ENCODE results near the gene C17orf58. TPM values are rescaled to one million over a fixed set of nuclear protein-coding genes. Genes with fewer than 3 reads are reported as not detected.
"Not testable (repeated sequence)": the region's sequence is repeated elsewhere in the genome, so short reads cannot be mapped to it uniquely, and the experiment has no call there.

Gene C17orf58
- total RNA-seq, result 10.0 TPM

DNA sequence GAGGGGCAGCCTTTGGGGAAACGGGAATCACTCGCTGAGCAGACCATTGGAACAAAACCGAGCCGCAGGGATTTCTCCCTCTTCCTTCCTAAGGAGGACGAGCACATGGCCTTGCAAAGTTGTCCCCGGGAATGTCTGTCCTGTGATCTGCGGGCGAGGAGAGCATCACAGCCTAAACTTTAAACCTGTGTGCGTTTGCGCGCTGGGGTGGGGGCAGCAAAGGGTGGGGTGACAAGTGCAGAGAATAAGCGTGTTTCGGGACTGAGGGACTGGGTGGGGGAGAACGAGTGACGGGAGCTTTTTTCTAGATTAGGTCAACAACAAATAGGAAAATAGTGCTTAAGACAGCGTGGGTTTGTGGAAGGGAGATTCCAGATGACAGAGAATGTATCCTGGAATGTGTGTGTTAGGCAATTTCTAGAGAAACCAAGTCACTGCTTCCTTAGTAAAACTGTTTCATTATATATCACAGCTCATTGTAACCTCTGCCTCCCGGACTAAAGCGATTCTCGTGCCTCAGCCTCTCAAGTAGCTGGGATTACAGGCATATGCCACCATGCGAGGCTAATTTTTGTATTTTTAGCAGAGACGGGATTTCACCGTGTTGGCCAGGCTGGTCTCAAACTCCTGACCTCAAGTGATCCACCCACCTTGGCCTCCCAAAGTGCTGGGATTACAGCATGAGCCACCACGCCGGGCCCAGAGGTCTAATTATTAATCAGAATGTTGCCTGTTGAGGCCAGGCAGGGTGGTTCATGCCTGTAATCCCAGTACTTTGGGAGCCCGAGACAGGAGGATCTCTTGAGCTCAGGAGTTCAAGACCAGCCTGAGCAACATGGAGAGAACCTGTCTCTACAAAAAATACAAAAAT, at the start of gene C17orf58:
TSS of gene C17orf58 (minus strand) at position 169 of the 871 bp plus-strand sequence. CDS start 271 bp downstream, outside the sequence.
- DNase-seq (ENCODE audit: low spot score), result not testable (repeated sequence)

DNA sequence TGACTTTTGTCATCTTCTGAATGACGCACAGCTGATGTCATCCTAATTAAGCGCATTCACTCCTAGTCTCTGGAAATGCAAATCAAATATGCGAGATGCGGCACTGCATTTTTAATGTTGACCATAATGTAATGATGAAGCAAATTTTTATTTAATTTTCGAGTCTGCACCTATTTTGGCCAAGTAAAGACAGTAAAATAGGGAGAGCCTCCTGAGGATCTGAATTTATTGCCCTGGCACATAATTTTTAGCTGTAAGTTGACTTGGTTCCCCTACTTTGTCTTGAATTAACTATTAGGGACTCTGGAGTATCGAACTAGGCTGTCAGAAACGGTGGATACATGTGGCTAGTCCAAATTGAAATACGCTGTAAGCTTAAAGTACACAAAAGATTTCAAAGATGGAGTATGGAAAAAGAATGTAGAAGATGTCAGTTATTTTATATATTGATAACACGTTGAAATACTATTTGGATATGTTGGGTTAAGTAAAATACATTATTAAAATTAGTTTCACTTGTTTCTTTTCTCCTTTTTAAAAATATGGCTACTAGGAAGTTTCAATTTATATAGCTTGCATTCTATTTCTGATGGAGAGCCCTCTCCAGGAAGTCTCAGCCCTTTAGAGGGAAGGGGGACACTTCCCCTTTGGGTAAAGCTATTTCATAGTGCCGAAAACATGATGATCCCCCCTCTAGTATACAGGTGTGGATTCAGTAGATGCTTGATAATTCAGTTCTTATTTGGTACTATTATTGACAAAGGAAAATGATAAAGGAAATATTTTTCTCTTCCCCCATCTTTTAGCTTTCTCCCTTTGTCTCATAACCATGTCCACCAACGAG, 40.3 kb upstream of the C17orf58 start:
- no peak for DNase-seq (ENCODE audit: low spot score)

DNA sequence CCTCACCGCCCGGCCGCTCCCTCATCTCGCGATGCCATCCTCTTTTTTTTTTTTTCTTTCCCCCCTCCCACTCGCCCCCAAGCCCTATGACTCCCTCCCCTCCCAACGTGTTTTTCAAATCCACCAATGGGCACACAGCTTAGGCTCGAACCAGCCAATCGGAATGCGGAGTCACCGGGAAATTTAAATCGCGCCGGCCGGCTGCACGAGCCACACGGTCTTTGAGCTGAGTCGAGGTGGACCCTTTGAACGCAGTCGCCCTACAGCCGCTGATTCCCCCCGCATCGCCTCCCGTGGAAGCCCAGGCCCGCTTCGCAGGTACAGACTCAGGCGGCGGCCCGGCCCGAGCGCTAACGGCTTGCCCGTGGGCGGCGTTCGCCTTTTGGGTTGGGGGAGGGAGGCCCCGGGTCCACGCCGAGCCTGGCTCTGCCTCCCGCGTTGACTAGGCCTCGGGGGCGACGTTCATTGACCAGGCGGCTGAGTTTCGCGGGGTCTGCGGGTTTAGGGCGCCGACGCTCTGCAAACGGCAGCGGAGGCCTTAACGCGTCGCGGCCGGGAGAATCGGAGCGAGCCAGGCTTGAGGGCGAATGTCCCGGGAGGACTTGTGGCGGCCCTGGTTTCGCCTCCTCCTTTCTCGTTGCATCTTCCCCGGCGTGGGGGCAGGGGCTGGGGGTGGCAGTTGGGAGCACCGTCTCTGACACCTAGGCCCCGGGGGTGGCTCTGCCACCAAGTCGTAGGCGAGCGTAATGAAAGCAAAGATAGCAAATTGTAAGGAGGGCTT, 39.4 kb upstream of the C17orf58 start, which contains the start of gene KPNA2:
TSS of gene KPNA2 (plus strand) at position 213 of the 781 bp plus-strand sequence. CDS start 1,398 bp downstream, outside the sequence.
- peak; percentile 96 for DNase-seq (ENCODE audit: low spot score)

- DNase-seq (ENCODE audit: low spot score), result peak; percentile 94
Measured at GRCh38 chr17:68035131-68035522, 38.9 kb upstream of the C17orf58 start.

DNA sequence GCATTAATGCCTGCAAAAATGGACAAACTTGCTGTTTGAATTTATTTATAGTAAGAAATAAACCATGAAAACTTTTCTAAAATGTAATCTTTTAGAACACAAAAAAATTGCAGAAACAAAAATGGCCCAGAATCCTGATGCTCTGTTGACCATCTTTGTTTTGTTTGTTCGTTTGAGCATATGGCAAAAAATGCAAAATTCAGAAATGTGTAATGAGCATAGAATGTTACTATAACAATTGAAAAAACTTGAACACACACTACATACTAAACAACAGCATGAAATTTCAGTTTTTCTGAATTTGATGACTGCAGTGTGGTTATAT, 38.1 kb upstream of the C17orf58 start:
- no peak for DNase-seq (ENCODE audit: low spot score)

GRCh38 chr17:68033636-68034451, 37.6 kb upstream of the C17orf58 start:
- no peak for DNase-seq (ENCODE audit: low spot score)

GRCh38 chr17:68029512-68030215, 33.4 kb upstream of the C17orf58 start:
- DNase-seq (ENCODE audit: low spot score), result no peak

DNA sequence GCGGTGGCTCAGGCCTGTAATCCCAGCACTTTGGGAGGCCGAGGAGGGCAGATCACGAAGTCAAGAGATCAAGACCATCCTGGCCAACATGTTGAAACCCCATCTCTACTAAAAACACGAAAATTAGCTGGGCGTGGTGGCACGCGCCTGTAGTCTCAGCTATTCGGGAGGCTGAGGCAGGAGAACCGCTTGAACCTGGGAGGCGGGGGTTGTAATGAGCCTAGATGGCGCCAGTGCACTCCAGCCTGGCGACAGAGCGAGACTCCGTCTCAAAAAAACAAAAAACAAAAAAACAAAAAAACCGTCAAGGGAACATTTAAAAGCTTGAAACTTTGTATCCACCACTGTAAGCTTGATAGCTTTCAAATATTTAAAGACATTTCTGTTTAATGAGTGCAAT, 26.3 kb upstream of the C17orf58 start:
- not testable (repeated sequence) for DNase-seq (ENCODE audit: low spot score)

DNA sequence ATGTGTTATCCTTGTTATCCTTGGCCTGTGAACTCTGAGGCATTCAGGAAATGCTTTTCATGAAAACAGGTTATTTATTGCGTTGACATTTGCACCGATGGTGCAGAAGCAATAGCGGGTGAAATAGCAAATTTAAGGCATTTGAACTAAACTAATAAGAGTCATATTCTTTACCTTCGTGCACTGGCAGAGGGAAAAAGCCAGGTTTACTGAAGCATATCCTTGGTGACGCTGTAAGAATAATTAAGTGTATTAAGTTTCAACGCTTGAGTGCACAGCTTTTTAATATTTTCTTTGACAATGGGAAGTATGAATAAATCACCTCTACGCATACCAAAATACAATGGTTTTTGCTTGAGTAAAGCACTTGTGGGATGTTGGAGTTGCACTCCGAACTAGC, 25.7 kb upstream of the C17orf58 start:
- DNase-seq (ENCODE audit: low spot score), result no peak

- not testable (repeated sequence) for DNase-seq (ENCODE audit: low spot score)
Measured at GRCh38 chr17:68020791-68021190, 24.5 kb upstream of the C17orf58 start.

DNA sequence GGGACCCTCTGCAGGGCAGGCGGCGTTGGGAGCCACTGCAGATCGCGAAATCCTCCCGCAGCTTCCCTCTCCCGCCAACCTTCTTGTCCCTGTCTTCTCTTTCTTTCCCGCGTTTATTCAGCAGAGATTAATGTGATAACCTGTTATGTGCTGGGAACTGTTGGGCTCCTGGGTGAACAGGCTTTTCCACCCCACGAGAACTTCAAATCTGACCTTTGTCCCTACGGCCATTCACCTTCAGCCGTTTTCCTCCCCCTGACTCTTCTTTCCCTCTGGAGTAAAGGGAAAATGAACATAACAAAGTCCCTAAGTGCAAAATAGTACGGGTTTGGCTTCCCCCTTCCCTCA, 24.1 kb upstream of the C17orf58 start:
- DNase-seq (ENCODE audit: low spot score), result no peak

DNA sequence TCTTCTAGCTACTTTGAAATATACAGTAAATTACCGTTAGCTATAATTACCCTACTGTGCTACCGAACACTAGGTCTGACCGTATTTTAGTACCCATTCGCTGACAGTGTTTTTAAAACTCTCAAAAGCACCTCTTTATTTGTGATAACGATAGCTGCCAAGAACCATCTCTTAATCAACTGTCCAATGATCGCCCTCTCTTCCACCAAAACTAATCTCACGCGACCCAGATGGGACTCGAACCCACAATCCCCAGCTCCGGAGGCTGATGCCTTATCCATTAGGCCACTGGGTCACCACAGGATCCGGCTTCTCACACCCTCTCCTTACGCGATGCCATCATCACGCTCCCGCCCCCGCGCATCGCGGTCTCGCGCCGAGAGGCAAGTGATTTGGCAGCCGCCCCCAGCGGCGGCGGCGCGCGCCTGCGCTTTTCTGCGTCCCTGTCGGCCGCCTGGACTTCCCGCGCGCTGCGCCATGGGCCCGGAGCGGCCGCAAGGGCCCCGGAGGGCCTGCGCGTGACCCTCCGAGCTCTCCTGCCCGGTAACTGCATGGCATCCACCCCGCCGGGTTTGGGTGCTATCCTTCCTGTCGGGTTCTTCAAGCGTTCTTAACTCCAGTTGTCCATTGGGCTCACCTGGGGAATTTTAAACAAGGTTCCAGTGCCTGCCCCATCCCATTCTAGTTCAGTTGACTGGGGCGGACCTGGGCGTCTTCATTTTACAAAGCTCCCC, 23.6 kb upstream of the C17orf58 start:
- DNase-seq (ENCODE audit: low spot score), result peak; percentile 97

DNA sequence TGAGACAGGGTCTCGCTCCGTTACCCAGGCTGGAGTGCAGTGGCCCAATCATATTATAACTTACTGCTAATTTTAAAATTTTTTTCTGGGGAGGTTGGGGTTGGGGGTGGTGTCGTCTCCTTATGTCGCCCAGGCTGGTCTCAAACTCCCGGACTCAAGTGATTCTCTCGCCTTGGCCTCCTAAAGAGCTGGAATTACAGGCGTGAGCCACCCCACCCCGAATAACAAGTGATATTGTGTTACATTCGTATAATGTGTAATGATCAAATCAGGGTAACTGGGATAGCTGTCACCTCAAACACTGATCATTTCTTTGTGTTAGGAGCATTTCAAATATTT, 23.0 kb upstream of the C17orf58 start:
- no peak for DNase-seq (ENCODE audit: low spot score)

- DNase-seq (ENCODE audit: low spot score), result not testable (repeated sequence)
Measured at GRCh38 chr17:68018493-68018892, 22.2 kb upstream of the C17orf58 start.

GRCh38 chr17:68016838-68017237, 20.6 kb upstream of the C17orf58 start:
- DNase-seq (ENCODE audit: low spot score), result no peak

GRCh38 chr17:68015081-68015723, 18.9 kb upstream of the C17orf58 start:
- DNase-seq (ENCODE audit: low spot score), result no peak

DNA sequence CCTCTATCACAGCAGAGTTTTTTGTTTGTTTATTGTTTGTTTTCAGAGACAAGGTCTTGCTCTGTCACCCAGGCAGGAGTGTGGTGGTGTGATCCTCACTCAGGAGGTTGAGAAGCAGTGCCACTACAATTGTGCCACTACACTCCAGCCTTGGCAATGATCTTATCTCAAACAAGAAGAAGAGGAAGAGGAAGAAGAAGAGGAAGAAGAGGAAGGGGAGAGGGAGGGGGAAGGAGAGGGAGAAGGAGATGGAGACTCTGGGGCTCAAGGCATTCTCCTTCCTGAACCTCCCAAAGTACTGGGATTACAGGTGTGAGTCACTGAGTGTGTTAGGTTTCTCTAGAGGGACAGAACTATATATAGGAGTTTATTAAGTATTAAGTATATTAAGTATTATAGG, 17.1 kb upstream of the C17orf58 start:
- no peak for DNase-seq (ENCODE audit: low spot score)

DNA sequence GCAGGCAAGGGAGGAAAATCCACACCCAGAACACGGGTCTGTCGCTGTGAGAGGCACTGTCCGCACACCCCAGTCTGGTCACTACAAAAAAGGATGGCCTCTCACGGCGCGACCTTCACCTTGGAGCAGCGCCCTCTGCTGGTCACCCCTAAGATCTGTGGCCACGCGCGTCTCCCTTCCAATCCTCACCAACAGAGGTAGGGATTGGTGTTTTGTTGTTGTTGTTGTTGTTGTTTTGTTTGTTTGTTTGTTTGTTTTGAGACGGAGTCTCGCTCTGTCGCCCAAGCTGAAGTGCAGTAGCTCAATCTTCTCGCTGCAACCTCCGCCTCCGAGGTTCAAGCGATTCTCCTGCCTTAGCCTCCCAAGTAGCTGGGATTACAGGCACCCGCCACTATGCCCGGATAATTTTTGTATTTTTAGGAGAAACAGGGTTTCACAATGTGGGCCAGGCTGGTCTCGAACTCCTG, 15.0 kb upstream of the C17orf58 start:
- no peak for DNase-seq (ENCODE audit: low spot score)

- no peak for DNase-seq (ENCODE audit: low spot score)
Measured at GRCh38 chr17:68006797-68007196, 10.5 kb upstream of the C17orf58 start.

Data from mucosa of gallbladder (tissue), 1 donor.